HG02588 (cell line): ENCODE data around the gene MMADHC.

Source experiments
- ATAC-seq: cut with Tn5 transposase; IDR thresholded peaks from one replicate; pipeline ENCODE4 v1.9.1; 2021; ENCODE audit warnings: mild to moderate bottlenecking, moderate library complexity; ENCODE audit not compliant: unreplicated experiment

Gene MMADHC

GRCh38 chr2:149587220-149587949 lies at the start of gene MMADHC:
Gene MMADHC (minus strand): TSS chr2:149587775. CDS start chr2:149587097, 678 bp downstream.
- peak; percentile 98 for ATAC-seq

DNA sequence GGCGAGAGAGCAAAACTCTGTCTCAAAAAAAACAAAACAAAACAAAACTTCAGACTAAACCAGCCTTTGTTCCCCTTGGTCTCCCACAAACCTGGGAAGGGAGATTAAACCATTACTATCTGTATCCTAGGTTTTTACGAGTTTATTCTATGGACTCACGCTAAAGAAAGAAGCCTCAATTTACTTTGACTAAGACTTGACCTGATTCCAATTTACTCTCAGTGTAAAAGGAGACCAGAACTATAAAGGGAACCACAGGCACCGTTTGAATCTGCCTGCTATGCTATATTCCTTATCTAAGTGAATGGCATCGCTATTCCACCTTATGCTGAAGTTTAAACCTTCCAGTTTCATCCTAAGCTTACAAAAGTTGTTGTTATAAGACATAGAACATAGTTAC lies 46.5 kb upstream of the MMADHC start:
- no peak for ATAC-seq

- ATAC-seq: no peak
These were observed 42.9 kb upstream of the MMADHC start for GRCh38 chr2:149630445-149630844.

- no peak for ATAC-seq
These were observed 41.5 kb upstream of the MMADHC start for GRCh38 chr2:149629026-149629425.

DNA sequence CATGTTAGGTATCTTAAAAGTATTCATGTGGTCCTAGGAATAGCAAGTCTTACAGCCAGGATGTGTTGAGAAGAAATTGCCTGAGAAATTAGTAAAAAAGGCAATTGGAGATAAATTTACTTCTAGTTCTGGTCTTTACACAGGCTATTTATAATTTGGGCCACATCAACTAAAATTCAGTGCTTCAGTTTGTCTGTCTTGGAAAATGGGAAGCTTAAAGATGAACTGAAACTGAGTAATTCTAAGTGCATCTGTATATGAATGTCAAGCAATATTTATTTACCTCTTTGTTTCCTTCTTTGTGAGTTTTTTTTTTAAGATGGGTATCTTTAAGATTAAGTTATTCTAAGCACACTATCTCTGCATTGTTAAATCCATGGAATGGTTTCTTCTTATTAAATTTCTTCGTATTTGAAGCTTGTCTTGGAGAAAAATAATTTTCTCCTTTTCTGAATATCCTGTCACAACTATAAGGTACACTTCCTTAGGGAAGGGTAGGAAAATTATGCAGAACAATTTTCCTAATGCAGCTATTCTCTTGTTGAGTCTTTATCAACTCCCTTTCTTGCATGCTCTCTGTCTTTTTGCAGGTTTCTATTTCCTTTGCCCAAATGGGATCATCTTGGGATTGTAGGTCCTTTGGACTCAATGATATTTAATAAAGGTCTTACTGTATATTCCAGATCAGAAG lies 39.7 kb upstream of the MMADHC start:
- no peak for ATAC-seq

DNA sequence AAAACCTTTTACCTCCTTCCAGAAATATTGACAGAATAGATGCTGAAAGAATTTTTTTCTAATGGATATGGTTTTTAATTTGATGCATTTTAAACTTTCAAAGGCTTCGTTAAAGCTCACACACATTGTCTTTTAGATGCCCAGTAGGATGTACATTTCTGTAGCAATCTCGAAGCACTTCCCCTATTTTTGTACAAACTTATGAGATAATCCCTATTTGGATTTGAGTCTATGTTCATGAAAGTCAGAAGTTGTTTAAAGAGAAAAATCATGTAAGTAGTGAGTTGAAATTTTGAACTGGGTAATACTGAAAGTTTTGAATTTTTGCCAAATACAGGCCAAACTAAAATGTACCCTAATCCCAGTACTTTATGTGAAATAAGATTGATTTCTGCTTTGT lies 38.1 kb upstream of the MMADHC start:
- no peak for ATAC-seq

GRCh38 chr2:149625271-149625670 lies 37.7 kb upstream of the MMADHC start:
- no peak for ATAC-seq

- no peak for ATAC-seq
These were observed 34.8 kb upstream of the MMADHC start for GRCh38 chr2:149622343-149622742.

GRCh38 chr2:149617476-149617875 lies 29.9 kb upstream of the MMADHC start:
- ATAC-seq: no peak

- ATAC-seq: no peak
These were observed 29.3 kb upstream of the MMADHC start for GRCh38 chr2:149616681-149617456.

DNA sequence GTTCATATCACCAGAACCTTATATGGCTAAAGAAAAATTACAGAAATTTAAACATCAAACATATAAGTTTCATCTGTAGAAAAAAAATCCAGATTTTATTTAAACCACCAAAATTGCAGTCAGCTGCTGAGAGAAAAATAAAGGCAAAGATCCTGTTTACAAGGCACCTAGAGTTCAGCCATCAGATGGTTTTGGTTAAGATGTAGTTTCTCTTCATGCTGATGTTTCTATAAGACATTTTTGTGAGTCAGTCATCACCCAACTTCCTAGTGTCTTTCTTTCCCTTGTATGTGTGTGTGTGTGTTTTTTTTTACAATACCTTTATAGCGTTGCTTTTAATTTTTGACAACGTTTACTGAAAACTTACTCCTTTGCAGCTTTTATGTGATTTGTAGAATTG lies 26.1 kb upstream of the MMADHC start:
- ATAC-seq: no peak

DNA sequence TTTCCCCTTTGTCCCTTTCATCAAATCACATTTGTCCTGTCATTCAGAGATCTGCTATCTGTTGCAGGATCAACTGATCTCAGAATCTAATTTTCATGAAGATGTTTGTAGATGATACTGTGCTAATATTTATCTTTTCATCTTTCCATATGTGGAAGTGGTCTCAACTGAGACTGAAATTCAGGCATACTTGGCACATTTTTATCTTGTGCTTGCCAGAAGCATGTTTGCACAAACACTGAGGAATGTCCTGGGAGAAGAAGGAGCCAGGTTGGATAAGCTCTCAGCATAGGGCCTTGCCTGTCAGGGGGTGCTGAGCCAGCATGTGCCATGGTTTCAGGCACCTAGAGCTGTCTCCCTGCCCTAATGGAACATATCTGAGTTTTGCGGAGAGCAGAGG lies 24.5 kb upstream of the MMADHC start:
- no peak for ATAC-seq

GRCh38 chr2:149611100-149611820 lies 23.7 kb upstream of the MMADHC start:
- ATAC-seq: no peak

GRCh38 chr2:149606251-149606811 lies 18.8 kb upstream of the MMADHC start:
- no peak for ATAC-seq

DNA sequence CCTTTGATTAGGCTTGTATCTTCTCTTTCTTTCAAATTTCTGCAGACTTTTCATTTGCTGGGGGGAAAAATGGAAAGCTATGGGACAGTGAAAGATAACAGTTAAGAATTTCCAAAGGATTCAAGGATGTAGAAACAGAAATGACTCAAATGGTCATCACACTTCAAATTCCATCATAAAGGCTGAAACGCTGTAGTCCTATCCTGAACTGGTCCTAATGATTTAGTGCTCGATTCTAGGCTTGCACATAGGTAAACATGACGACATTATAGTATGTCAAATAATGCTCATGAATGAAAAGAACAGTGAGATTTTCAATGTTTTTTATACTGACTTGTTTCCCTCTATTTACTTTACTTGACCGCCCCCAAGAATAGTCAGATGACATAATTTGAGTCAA lies 15.7 kb upstream of the MMADHC start:
- no peak for ATAC-seq

DNA sequence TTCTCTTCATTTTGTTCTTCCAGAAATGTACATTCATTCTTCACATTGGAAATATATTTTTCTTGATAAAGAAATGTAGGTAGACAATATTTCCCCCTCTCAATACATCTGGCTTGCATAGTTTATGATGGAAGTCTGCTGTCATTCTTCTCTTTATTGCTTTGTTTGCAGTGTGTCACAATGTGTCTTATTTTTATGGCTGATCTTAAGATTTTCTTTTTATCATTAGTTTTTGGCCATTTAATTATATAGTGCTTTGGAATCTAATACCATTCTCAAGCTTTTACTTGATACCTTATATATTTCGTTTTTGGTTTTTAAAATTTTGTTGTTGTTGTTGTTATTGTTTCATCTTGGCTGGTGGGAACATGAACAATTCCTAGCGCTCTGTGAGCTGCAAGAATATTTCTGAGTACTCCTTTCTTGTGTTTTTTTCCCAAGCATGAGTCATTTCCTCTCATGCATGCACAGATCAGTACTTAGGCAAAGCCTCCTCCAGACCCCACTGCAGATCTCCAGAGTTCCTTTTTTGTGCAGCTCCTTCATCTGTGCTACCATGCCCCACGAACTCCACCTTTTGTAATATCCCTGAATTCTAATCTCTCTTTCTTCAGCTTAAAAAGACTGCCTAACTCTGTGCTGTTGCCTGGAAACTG lies 13.7 kb upstream of the MMADHC start:
- no peak for ATAC-seq

DNA sequence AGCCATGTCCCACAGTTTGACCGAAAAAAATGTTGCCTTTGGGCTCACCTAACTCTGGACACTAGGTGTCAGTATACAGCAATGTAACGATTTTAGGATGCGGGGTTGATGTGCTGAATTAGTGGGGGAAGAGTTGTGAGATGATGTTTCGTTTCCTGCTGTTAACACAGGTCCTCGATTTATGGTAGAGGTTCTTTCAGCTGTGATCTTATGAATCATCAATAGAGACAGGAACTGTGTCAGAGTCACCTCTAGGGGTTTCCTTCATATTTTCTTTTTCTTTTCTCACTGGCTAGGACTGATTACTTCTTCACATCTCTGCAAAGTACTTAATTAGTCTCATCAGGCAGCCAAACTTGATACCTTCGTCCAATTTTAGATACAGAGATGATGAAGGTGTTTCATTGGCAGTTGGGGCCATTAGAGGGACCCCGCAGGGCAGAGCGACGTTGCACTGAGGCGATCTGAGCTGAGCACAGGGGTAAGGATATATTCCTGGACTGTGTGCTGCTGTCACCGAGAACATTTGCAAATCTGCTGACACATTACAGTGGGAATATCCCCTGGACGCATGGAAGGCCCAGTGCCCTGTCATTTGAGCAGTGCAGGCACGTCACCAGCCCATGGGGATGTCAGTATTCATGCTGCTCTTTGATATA lies 10.2 kb upstream of the MMADHC start:
- ATAC-seq: peak; percentile 94

DNA sequence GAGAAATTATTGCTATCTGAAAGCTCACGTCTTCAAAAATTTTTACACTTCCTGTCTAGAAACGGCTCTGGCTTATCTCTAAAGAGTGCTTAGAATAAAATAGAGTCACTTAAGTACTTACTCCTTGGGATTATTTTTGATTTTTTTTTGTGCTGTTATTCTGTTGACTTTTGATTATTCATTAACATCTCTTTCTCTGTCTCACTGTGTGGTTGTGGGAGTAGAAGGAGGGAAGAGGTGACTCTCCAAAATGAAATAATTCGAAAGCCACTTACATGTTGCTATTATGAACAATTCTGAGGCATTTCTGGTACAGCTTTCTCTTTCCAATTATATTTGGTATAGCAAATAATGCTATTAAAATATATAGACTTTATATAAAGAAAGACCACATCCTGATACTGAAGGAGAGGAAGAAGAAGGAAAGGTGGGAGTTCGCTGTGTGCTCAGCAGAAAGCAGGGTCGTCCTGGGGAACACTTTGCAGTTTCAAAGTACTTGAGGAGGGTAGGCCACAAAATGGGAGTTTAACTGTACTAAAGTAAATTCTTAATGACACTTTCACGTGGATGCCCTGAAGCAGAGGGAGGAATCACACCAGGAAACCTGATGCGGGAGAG lies 9.6 kb upstream of the MMADHC start:
- ATAC-seq: peak; percentile 4

- no peak for ATAC-seq
These were observed 8.9 kb upstream of the MMADHC start for GRCh38 chr2:149596471-149596870.
